Measurements from ENCODE around the gene CEP72.

The CEP72 gene

DNA sequence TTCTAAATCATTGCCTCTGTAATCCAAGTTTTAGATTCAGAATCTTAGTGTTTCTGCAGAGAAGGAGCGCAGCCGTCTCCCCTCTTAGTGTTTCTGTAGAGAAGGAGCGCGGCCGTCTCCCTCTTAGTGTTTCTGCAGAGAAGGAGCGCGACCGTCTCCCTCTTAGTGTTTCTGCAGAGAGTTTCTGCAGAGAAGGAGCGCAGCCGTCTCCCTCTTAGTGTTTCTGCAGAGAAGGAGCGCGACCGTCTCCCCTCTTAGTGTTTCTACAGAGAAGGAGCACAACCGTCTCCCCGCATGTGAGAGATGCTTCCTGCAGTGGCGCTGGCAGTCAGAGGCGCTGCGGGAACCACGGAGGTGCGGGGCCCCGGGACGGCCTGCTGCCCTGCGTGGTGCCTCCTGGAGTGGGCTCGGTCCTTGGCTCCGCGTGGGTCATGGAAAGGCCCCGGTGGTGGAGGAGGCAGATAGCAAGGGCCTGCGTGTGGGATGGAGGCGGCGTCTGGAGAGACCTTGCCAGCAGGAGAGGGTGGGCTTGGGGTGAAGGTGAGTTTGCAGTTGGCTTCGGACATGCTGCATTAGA is 10.9 kb downstream of the CEP72 start:
- Histone ChIP-seq H3K27ac (ENCODE audit: low read length) (no peak overlapping the region), H3K4me2 (ENCODE audit: insufficient read depth, low read length) (no peak overlapping the region), H3K9ac (ENCODE audit: low read depth, low read length) (no peak overlapping the region), H3K36me3 (ENCODE audit: insufficient read depth, low read length) (peaks cover 96% of the 10 kb centered on the region), H3K79me2 (ENCODE audit: insufficient read depth, low read length) (peaks cover 10% of the 10 kb centered on the region), H4K20me1 (ENCODE audit: insufficient read depth, low read length) (peaks cover 27% of the 10 kb centered on the region; the same call in 1 of the 2 replicates), H2AFZ (ENCODE audit: low read depth, low read length) (no peak overlapping the region), H3K4me1 (ENCODE audit: insufficient read depth, low read length) (no peaks in the 10 kb centered on the region), H3K4me3 (ENCODE audit: low read depth in 1 of 2, low read length in 2 of 2) (no peak overlapping the region), H3K9me3 (ENCODE audit: insufficient read depth, low read length, severe bottlenecking) (no peaks in the 10 kb centered on the region), H3K27me3 (ENCODE audit: insufficient read depth, low read length, poor library complexity) (no peaks in the 10 kb centered on the region)
- no peak for ATAC-seq (ENCODE audit: insufficient read depth, low read depth)
- DNase-seq = no peak
- no peak for TF ChIP-seq EZH2 (IDR thresholded peaks at IDR 0.05; ENCODE audit: borderline replicate concordance, low read depth, low read length, severe bottlenecking)
- TF ChIP-seq, protein P1, sequence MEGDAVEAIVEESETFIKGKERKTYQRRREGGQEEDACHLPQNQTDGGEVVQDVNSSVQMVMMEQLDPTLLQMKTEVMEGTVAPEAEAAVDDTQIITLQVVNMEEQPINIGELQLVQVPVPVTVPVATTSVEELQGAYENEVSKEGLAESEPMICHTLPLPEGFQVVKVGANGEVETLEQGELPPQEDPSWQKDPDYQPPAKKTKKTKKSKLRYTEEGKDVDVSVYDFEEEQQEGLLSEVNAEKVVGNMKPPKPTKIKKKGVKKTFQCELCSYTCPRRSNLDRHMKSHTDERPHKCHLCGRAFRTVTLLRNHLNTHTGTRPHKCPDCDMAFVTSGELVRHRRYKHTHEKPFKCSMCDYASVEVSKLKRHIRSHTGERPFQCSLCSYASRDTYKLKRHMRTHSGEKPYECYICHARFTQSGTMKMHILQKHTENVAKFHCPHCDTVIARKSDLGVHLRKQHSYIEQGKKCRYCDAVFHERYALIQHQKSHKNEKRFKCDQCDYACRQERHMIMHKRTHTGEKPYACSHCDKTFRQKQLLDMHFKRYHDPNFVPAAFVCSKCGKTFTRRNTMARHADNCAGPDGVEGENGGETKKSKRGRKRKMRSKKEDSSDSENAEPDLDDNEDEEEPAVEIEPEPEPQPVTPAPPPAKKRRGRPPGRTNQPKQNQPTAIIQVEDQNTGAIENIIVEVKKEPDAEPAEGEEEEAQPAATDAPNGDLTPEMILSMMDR (IDR thresholded peaks at IDR 0.05; ENCODE audit: borderline replicate concordance, extremely low read depth, low read length, poor library complexity, severe bottlenecking) = no peak

- Histone ChIP-seq H3K4me2 (ENCODE audit: insufficient read depth, low read length) (no peak overlapping the region), H3K36me3 (ENCODE audit: insufficient read depth, low read length) (peaks cover 96% of the 10 kb centered on the region), H3K9ac (ENCODE audit: low read depth, low read length) (no peak overlapping the region), H2AFZ (ENCODE audit: low read depth, low read length) (no peak overlapping the region), H3K9me3 (ENCODE audit: insufficient read depth, low read length, severe bottlenecking) (no peaks in the 10 kb centered on the region), H3K27me3 (ENCODE audit: insufficient read depth, low read length, poor library complexity) (no peaks in the 10 kb centered on the region), H3K27ac (ENCODE audit: low read length) (no peak overlapping the region), H3K4me1 (ENCODE audit: insufficient read depth, low read length) (no peaks in the 10 kb centered on the region), H3K79me2 (ENCODE audit: insufficient read depth, low read length) (peaks cover 5% of the 10 kb centered on the region; the same call in 1 of the 2 replicates), H4K20me1 (ENCODE audit: insufficient read depth, low read length) (peaks cover 25% of the 10 kb centered on the region), H3K4me3 (ENCODE audit: low read depth in 1 of 2, low read length in 2 of 2) (no peak overlapping the region)
- TF ChIP-seq EZH2 (IDR thresholded peaks at IDR 0.05; ENCODE audit: borderline replicate concordance, low read depth, low read length, severe bottlenecking) = no peak
- TF ChIP-seq, protein P1 (IDR thresholded peaks at IDR 0.05; ENCODE audit: borderline replicate concordance, extremely low read depth, low read length, poor library complexity, severe bottlenecking) = no peak
- no peak for DNase-seq
- no peak for ATAC-seq (ENCODE audit: insufficient read depth, low read depth)
Measured at GRCh38 chr5:623531-623930, 11.4 kb downstream of the CEP72 start.

DNA sequence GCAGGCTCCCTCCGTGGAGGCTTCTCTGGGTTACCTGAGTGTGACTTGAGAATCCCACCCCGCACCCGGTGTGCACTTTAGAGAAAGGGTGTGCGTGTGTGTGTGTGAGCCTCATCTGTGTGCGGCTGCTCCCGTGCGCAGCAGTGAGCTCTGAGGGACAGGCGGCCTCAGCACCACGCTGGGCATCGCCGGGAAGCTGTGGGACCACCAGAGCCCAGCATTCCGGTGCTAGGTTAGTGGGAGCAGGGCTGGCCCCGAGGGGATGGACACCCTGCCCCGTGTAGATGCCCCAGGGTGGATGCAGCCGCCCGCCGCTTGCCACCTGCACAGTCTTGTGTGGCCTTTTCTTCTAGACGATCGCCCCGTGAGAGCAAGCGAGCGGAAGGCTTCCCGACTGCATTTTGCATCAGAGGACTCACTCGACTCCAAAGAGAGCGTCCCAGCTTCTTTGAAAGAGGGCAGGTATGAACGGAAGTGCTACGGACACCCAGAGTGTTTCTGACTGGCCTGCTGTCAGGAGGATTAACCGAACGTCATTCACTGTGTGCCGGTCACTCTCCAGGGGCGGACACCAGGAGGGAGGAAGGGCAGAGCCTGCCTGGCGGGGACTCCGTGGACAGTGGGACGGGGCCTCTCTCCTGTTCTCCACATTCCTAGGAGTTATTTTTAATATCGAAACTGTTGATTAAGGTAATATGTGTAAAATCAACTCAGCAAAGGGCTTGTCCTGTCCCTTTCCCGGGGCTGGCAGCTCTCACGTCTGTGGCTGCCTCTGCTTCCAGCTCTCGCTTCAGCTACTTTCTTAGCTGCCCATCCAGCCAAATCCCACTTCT is 12.2 kb downstream of the CEP72 start:
- Histone ChIP-seq H3K27ac (ENCODE audit: low read length) (no peak overlapping the region), H3K4me2 (ENCODE audit: insufficient read depth, low read length) (no peak overlapping the region), H3K9ac (ENCODE audit: low read depth, low read length) (no peak overlapping the region), H3K9me3 (ENCODE audit: insufficient read depth, low read length, severe bottlenecking) (no peaks in the 10 kb centered on the region), H3K79me2 (ENCODE audit: insufficient read depth, low read length) (peaks cover 9% of the 10 kb centered on the region), H3K4me1 (ENCODE audit: insufficient read depth, low read length) (no peaks in the 10 kb centered on the region), H4K20me1 (ENCODE audit: insufficient read depth, low read length) (peaks cover 26% of the 10 kb centered on the region), H3K36me3 (ENCODE audit: insufficient read depth, low read length) (peaks cover 96% of the 10 kb centered on the region), H2AFZ (ENCODE audit: low read depth, low read length) (no peak overlapping the region), H3K4me3 (ENCODE audit: low read depth in 1 of 2, low read length in 2 of 2) (no peak overlapping the region), H3K27me3 (ENCODE audit: insufficient read depth, low read length, poor library complexity) (no peaks in the 10 kb centered on the region)
- TF ChIP-seq, protein P1 (IDR thresholded peaks at IDR 0.05; ENCODE audit: borderline replicate concordance, extremely low read depth, low read length, poor library complexity, severe bottlenecking) = no peak
- TF ChIP-seq EZH2 (IDR thresholded peaks at IDR 0.05; ENCODE audit: borderline replicate concordance, low read depth, low read length, severe bottlenecking) = no peak
- DNase-seq (no peak), ATAC-seq (ENCODE audit: insufficient read depth, low read depth) (no peak)
